A549 (cell line): ENCODE results near the gene TSPAN3.

ENCODE experiments used
- CTCF ChIP-seq: fragments of >200 bp; sonication (Bioruptor Twin); formaldehyde crosslinking; IDR thresholded peaks from 3 replicates; pipeline ENCODE4 v1.5.1; 2016
- EP300 ChIP-seq, 2 experiments: fragments of >200 bp; sonication (Bioruptor Twin); formaldehyde crosslinking; IDR thresholded peaks; 2 replicates in 1 of 2; 3 replicates in 1 of 2; pipeline ENCODE4 v1.6.1; 2016 to 2017
- MAX ChIP-seq: IDR thresholded peaks from 2 replicates; pipeline ENCODE4 v1.6.1; 2012
- RAD21 ChIP-seq, 2 experiments: fragments of >200 bp in 1 of 2; sonication (Bioruptor Twin) in 1 of 2; formaldehyde crosslinking in 1 of 2; IDR thresholded peaks in 1 of 2; conservative IDR thresholded peaks in 1 of 2; 2 replicates in 1 of 2; 3 replicates in 1 of 2; pipeline ENCODE4 v1.6.1; 2012 to 2018; ENCODE audit warnings: inconsistent platforms in 1 of 2
- USF2 ChIP-seq: fragments of 450-650 bp; IDR thresholded peaks from 2 replicates; pipeline ENCODE4 v1.6.1; 2014; ENCODE audit warnings: antibody characterized with exemption

DNA sequence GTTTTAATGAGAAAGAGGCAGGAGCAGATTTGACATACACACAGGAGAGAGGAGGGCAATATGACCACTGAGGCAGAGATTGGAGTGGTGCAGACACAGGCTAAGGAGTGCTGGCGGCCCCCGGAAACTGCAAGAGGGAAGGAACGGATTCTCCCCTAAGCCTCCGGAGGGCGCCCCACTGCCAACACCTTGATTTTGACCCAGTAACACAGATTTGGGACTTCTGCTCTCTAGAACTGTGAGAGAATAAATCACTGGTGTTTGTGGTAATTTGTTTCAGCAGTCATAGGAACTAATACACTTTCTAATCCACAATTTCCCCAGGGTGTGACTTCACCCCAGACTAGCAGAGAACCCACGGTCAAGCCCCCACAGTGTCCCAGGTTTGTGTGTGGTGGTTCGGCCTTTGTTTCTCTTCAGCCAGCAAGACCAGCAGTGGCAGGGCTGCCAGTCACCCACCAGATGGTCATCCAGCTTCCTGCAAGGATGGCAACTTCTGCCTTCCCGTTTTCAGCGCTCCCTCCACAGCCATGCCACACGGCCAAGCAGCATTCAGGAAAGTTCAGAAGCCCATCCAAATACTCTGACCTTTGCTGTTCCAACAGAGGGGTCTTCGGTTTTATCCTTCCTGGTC lies 23.6 kb upstream of the TSPAN3 start:
- no peak for TF ChIP-seq EP300 (IDR thresholded peaks at IDR 0.05)
- TF ChIP-seq MAX, result no peak
- no peak; the same call in 2 of the 3 replicates for TF ChIP-seq CTCF
- no peak for TF ChIP-seq USF2
- peak in 1 of 2 experiments; percentile 27; a peak in 1 of 5 replicates for TF ChIP-seq RAD21 (conservative IDR thresholded peaks at IDR 0.05 in 1 of 2, IDR thresholded peaks at IDR 0.05 in 1 of 2)
